ENCODE data around the gene OR5C1.

The OR5C1 gene

GRCh38 chr9:122780026-122780425, 8.7 kb upstream of the OR5C1 start:
- TF ChIP-seq CTCF (conservative IDR thresholded peaks at IDR 0.05; ENCODE audit: low read length): no peak
- DNase-seq (ENCODE audit: low read depth): no peak
- no peak overlapping the region for H3K4me3 ChIP-seq (ENCODE audit: low read length)

- no peak overlapping the region for H3K4me3 ChIP-seq (ENCODE audit: low read length)
- no peak for TF ChIP-seq CTCF (conservative IDR thresholded peaks at IDR 0.05; ENCODE audit: low read length)
Measured at GRCh38 chr9:122781671-122782070, 7.1 kb upstream of the OR5C1 start.

DNA sequence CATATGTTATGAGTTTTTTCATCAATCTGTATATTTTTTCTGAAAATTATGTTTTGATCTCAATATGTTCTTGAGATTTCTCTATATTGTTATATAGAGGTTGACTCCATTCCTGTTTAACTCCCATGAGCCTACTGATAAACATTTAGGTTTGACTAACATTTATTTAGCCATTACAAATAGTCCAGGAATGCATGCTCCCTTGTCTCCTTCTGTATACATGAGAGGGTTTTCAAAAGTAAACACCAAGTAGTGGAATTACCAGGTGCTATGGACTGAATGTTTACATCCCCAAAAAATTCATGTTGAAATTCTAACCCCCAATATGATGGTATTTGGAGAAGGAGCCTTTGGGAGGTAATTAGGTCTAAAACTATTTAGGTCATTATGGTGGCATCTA, 3.5 kb upstream of the OR5C1 start:
- no peak for TF ChIP-seq CTCF (conservative IDR thresholded peaks at IDR 0.05; ENCODE audit: low read length)
- no peak for DNase-seq (ENCODE audit: low read depth)
- H3K4me3 ChIP-seq (ENCODE audit: low read length): no peak overlapping the region

More at GRCh38 chr9:122781671-122782070, 7.1 kb upstream of the OR5C1 start:
- no peak for DNase-seq (ENCODE audit: low read depth)

DNA sequence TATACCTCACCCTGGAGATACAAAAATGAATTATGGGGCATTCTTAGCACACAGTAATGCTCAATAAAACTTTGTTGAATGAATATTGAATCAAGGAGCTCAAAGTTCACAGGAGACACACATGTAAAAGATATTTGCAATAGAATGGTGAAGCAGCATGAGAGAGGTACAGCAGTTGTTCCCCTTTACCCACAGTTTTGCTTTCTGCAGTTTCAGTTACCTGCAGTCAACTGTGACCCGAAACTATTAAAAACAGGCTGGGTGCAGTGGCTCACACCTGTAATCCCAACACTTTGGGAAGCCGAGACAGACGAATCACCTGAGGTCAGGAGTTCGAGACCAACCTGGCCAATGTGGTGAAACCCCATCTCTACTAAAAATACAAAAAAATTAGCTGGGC, 2.4 kb upstream of the OR5C1 start:
- TF ChIP-seq CTCF (conservative IDR thresholded peaks at IDR 0.05; ENCODE audit: low read length): no peak
- no peak for DNase-seq (ENCODE audit: low read depth)
- H3K4me3 ChIP-seq (ENCODE audit: low read length): no peak overlapping the region

DNA sequence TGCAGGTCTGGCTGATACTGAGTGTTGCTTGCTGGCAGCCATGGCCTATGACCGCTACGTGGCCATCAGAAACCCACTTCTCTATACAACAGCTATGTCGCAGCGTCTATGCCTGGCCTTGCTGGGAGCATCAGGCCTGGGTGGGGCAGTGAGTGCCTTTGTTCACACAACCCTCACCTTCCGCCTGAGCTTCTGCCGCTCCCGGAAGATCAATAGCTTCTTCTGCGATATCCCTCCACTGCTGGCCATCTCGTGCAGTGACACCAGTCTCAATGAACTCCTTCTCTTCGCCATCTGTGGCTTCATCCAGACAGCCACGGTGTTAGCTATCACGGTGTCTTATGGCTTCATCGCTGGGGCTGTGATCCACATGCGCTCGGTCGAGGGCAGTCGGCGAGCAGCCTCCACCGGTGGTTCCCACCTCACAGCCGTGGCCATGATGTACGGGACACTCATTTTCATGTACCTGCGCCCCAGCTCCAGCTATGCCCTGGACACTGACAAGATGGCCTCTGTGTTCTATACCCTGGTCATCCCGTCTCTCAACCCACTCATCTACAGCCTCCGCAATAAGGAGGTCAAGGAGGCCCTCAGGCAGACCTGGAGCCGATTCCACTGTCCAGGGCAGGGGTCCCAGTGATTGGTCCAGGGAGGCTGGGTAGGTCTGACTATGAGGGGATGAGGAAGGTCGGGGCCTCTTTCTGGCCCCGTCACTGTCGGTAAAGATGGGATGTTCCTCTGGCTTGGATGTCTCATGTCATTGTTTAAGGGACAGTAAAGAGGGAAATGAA, 718 bp downstream of the OR5C1 start:
- TF ChIP-seq CTCF (conservative IDR thresholded peaks at IDR 0.05; ENCODE audit: low read length): no peak
- no peak for DNase-seq (ENCODE audit: low read depth)

GRCh38 chr9:122791872-122792669, 3.3 kb downstream of the OR5C1 start:
- DNase-seq (ENCODE audit: low read depth): no peak
- H3K4me3 ChIP-seq (ENCODE audit: low read length): no peak overlapping the region
- TF ChIP-seq CTCF (conservative IDR thresholded peaks at IDR 0.05; ENCODE audit: low read length): no peak

More for the DNA sequence above, 718 bp downstream of the OR5C1 start:
- H3K4me3 ChIP-seq (ENCODE audit: low read length): no peak overlapping the region

Measured in AG10803 (cell line).